HEK293 (cell line): ENCODE data around the gene CNRIP1.

Experiments used
- ELK4 ChIP-seq: IDR thresholded peaks from 2 replicates; pipeline ENCODE4 v1.6.1; 2011; ENCODE audit warnings: mild to moderate bottlenecking, low read depth, low read length, borderline replicate concordance
- GLI2 ChIP-seq: fragments of 450-650 bp; formaldehyde crosslinking; IDR thresholded peaks from 2 replicates; pipeline ENCODE4; 2017; ENCODE audit warnings: missing biosample characterization, missing genetic modification characterization, low read depth, borderline replicate concordance
- HOXA7 ChIP-seq: sonication (generic); formaldehyde crosslinking; IDR thresholded peaks from 2 replicates; pipeline ENCODE4 v1.8.1; 2022; ENCODE audit warnings: missing genetic modification reagents, borderline replicate concordance
- ZNF24 ChIP-seq: fragments of 450-650 bp; formaldehyde crosslinking; IDR thresholded peaks from 2 replicates; pipeline ENCODE4 v1.5.1; 2016; ENCODE audit warnings: missing biosample characterization, missing genetic modification characterization
- TF ChIP-seq, protein P1 (sequence below): fragments of 450-650 bp; formaldehyde crosslinking; IDR thresholded peaks from 2 replicates; pipeline ENCODE4 v1.5.1; 2016; ENCODE audit warnings: missing biosample characterization, missing genetic modification characterization, low read depth
- TF ChIP-seq, protein P2 (sequence below): fragments of 450-650 bp; formaldehyde crosslinking; optimal IDR thresholded peaks from 2 replicates; pipeline ENCODE3; 2016; ENCODE audit warnings: missing biosample characterization, mild to moderate bottlenecking, missing genetic modification characterization
- TF ChIP-seq, protein P3 (sequence below): fragments of 450-650 bp; formaldehyde crosslinking; IDR thresholded peaks from 2 replicates; pipeline ENCODE4 v1.5.1; 2016; ENCODE audit warnings: missing biosample characterization, missing genetic modification characterization

GRCh38 chr2:68274022-68274421, 45.7 kb downstream of the CNRIP1 start:
- TF ChIP-seq, protein P1, sequence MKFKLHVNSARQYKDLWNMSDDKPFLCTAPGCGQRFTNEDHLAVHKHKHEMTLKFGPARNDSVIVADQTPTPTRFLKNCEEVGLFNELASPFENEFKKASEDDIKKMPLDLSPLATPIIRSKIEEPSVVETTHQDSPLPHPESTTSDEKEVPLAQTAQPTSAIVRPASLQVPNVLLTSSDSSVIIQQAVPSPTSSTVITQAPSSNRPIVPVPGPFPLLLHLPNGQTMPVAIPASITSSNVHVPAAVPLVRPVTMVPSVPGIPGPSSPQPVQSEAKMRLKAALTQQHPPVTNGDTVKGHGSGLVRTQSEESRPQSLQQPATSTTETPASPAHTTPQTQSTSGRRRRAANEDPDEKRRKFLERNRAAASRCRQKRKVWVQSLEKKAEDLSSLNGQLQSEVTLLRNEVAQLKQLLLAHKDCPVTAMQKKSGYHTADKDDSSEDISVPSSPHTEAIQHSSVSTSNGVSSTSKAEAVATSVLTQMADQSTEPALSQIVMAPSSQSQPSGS (tag by site-specific recombination) = no peak
- TF ChIP-seq GLI2 (tag by site-specific recombination) (no peak), ZNF24 (no peak), HOXA7 (CRISPR knock-in tag) (no peak), ELK4 (no peak)
- TF ChIP-seq, protein P2, sequence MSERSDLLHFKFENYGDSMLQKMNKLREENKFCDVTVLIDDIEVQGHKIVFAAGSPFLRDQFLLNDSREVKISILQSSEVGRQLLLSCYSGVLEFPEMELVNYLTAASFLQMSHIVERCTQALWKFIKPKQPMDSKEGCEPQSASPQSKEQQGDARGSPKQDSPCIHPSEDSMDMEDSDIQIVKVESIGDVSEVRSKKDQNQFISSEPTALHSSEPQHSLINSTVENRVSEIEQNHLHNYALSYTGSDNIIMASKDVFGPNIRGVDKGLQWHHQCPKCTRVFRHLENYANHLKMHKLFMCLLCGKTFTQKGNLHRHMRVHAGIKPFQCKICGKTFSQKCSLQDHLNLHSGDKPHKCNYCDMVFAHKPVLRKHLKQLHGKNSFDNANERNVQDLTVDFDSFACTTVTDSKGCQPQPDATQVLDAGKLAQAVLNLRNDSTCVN (tag by site-specific recombination) = no peak
- TF ChIP-seq, protein P3, sequence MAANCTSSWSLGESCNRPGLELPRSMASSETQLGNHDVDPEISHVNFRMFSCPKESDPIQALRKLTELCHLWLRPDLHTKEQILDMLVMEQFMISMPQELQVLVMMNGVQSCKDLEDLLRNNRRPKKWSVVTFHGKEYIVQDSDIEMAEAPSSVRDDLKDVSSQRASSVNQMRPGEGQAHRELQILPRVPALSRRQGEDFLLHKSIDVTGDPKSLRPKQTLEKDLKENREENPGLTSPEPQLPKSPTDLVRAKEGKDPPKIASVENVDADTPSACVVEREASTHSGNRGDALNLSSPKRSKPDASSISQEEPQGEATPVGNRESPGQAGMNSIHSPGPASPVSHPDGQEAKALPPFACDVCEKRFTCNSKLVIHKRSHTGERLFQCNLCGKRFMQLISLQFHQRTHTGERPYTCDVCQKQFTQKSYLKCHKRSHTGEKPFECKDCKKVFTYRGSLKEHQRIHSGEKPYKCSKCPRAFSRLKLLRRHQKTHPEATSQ (tag by site-specific recombination) = no peak
